Fibroblast of mammary gland (primary cell): Measurements from ENCODE around the gene COL12A1.

ENCODE experiments used
- DNase-seq: peaks from one replicate; pipeline ENCODE4 v3.0.0-alpha.2; 2010; ENCODE audit warnings: low read depth
- H3K4me3 ChIP-seq: 2 replicates; pipeline ENCODE4 v1.5.1; 2011; ENCODE audit warnings: low read depth, mild to moderate bottlenecking, low read length, moderate library complexity; ENCODE audit not compliant: control insufficient read depth
- CTCF ChIP-seq: conservative IDR thresholded peaks from 2 replicates; pipeline ENCODE4 v1.5.1; 2011; ENCODE audit warnings: low read depth, low read length, inconsistent platforms; ENCODE audit not compliant: control insufficient read depth, insufficient read depth

Gene COL12A1

GRCh38 chr6:75236630-75237029, 30.8 kb upstream of the COL12A1 start:
- no peak for TF ChIP-seq CTCF
- no peak overlapping the region for H3K4me3 ChIP-seq
- DNase-seq = no peak

GRCh38 chr6:75235271-75235670, 29.4 kb upstream of the COL12A1 start:
- no peak for TF ChIP-seq CTCF
- no peak overlapping the region for H3K4me3 ChIP-seq
- DNase-seq = no peak

- no peak overlapping the region for H3K4me3 ChIP-seq
- DNase-seq = no peak
- no peak for TF ChIP-seq CTCF
Measured at GRCh38 chr6:75234126-75234865, 28.4 kb upstream of the COL12A1 start.

GRCh38 chr6:75233092-75233615, 27.3 kb upstream of the COL12A1 start:
- H3K4me3 ChIP-seq = no peak overlapping the region
- no peak for DNase-seq
- TF ChIP-seq CTCF = no peak

GRCh38 chr6:75230484-75231325, 24.9 kb upstream of the COL12A1 start:
- DNase-seq = peak; percentile 65
- peak; percentile 88 for TF ChIP-seq CTCF
- no peak overlapping the region for H3K4me3 ChIP-seq

- H3K4me3 ChIP-seq = no peak overlapping the region
- DNase-seq = no peak
- TF ChIP-seq CTCF = no peak
Measured at GRCh38 chr6:75224303-75224926, 18.6 kb upstream of the COL12A1 start.
